ENCODE measurements around the gene C1QTNF8.

DNA sequence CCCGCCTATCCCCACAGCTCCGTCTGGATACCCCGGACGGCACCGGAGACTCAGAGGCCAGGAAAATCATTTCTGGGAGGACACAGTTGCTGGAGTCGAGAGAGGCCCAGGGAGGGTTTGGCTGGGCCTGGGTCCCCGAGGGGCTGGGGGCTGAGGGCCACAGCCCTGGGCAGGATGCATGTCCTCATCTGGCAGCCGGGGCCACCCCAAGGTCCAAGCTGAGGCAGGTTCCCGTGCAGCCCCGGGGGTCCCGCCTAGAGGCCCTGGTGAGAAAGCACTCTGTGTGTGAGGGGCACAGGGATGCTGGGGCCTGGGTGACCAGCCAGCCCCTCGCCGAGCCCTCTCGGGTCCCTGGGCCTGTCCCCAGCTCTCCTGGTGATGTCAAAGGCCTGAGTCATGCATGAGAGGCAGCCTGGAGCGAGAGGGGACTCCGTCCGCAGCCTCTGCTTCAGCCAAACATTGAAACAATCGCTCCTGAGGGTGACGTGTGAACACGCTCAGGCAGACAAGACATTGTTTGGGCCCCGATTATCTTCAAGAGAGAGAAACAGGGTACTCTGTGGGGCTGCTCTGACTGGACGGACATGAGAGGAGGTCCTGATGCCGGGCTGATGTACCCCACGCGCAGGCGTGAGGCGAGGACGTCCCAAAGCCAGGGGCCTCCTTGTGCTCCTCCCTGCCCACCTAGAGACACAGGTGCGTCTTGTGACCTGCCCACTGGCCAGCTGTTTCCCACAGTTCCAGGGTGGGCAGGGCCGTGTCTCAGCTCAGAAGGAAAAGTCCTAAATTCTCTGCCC, 25.8 kb upstream of the C1QTNF8 start:
- no peak for TF ChIP-seq POLR2A (IDR thresholded peaks at IDR 0.05)
- TF ChIP-seq, protein P1, sequence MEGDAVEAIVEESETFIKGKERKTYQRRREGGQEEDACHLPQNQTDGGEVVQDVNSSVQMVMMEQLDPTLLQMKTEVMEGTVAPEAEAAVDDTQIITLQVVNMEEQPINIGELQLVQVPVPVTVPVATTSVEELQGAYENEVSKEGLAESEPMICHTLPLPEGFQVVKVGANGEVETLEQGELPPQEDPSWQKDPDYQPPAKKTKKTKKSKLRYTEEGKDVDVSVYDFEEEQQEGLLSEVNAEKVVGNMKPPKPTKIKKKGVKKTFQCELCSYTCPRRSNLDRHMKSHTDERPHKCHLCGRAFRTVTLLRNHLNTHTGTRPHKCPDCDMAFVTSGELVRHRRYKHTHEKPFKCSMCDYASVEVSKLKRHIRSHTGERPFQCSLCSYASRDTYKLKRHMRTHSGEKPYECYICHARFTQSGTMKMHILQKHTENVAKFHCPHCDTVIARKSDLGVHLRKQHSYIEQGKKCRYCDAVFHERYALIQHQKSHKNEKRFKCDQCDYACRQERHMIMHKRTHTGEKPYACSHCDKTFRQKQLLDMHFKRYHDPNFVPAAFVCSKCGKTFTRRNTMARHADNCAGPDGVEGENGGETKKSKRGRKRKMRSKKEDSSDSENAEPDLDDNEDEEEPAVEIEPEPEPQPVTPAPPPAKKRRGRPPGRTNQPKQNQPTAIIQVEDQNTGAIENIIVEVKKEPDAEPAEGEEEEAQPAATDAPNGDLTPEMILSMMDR (IDR thresholded peaks at IDR 0.05): no peak
